ENCODE measurements around the gene ACER3.
"Not testable (repeated sequence)": the region's sequence is repeated elsewhere in the genome, so short reads cannot be mapped to it uniquely, and the experiment has no call there.

Gene ACER3

DNA sequence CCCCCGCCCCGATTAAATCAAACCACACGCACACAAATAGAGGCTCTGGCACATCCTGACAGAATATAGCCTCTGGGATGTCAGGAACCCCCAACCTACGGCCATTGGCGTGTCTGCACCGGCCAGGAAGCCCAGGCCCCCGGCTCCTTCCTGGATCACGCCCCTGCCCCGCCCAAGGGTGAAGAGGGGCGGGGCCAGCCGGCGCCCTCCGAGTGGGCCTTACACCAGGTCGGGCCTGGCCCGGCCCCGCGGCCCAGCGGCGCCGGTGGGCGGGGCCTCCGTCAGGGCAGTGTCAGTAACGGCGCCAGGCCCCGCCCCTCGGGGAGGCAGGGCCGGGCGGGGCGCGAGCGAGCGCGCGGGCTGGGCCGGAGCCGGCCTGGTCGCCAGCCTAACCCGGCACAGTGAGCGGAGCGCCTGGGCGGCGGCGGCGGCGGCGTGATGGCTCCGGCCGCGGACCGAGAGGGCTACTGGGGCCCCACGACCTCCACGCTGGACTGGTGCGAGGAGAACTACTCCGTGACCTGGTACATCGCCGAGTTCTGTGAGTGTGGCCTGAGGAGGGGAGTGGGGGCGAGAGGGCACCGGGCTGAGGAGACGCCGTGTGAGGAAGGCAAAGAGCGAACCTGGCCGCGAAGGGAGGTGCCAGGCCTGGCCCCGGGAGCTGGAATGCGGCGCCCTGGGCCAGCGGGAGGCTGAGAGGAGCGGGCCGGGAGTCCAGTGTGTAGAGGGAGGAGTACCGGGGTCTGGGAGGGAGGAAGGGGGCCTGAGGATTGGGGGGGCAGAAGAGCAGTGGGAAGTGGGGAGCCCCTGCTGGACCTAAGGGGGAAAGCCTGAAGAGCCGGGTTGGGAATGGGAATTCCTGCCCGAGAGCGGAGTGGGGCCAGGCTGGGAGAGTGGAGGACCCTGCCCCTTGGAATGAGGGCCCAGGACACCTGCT lies at the start of gene ACER3:
ACER3 (plus strand) TSS at position 380 of the 937 bp plus-strand sequence; CDS start at position 439, 59 bp downstream.
- DNase-seq, result peak; percentile 78

DNA sequence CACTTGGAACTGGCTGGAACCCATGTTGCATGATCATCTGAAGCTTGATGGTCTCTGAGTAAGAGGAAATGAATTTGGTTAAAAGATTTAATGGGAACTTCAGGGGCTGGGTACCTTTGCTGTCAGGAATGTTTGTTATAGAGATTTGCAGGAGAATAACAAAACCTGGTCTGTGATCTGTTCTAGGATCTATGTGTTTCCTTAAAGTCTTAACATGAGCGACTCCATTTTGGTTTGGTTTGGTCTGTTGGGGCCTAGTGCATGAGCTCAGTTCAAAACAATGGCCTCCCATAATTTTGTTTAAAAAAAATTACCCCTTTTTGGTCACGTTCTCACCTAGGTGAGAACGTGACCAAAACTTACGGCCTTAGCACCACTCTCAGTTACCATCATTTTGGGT lies 49.5 kb upstream of the ACER3 start:
- DNase-seq, result no peak

DNA sequence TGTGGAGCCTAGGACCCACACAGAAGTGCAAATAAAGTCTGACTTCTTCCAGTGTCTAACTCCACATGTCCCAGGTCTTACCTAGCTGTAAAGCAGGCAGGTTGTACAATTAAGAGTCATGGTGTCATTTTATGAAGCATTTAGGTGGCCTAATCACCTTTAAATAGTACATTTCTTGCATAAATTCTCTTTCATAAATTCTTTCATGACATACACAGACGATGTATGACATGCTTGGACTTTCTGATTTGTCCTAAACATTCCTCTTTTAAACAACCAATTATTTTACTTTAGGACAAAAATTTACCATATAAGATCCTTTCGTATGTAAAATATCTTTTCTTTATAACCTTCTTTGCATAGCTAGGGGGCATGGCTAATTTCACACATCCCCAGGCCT lies 46.3 kb upstream of the ACER3 start:
- DNase-seq, result no peak

DNA sequence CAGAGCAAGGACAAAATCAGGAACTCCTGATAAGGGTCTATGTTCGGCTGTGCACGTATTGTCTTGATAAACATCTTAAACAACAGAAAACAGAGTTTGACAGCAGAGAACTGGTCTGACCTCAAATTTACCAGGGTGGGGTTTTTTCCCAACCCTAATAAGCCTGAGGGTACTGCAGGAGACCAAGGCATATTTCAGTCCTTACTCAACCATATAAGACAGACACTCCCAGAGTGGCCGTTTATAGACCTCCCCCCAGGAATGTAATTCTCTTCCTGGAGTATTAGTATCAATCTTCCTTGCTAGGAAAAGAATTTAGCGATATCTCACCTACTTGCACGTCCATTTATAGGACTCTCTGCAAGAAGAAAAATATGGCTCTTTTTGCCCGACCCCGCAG lies 45.0 kb upstream of the ACER3 start:
- DNase-seq, result not testable (repeated sequence)

DNA sequence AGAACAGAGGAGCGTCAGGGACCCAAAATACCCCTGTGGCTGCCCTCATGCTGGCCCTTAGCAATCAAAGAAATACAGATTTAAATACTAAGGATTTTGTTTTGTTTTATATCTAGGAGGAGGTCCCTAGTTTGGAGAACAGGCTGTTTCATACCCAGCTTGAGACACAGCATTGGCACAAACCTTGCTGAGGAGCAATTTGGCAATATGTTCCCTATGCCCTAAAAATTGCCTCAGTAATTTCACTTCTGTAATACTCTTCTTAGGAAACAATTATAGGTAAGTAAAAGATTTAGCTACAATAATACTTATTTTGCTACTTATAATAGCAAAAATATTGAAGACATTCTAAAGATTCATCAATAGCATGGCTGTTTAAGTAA lies 40.5 kb upstream of the ACER3 start:
- DNase-seq, result no peak

DNA sequence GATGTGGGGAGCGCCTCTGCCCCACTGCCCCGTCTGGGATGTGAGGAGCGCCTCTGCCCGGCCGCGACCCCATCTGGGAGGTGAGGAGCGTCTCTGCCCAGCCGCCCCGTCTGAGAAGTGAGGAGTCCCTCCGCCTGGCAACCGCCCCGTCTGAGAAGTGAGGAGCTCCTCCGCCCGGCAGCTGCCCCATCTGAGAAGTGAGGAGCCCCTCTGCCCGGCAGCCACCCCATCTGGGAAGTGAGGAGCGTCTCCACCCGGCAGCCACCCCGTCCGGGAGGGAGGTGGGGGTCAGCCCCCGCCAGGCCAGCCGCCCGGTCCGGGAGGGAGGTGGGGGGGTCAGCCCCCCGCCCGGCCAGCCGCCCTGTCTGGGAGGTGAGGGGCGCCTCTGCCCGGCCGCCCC lies 39.3 kb upstream of the ACER3 start:
- DNase-seq, result not testable (repeated sequence)

DNA sequence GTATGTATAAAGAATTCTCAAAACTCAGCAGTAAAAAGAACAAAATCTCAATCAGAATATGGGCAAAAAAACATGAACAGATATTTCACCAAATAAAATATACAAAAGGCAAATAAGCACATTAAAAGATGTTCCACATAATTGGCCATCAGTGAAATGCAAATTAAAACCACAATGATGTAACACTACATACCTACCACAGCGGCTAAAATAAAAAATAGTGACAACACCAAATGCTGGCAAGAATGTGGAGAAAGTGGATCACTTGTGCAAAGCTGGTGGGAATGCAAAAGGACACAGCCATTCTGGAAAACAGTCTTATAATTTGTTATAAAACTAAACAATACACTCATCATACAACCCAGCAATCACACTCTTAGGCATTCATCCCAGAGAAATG lies 38.3 kb upstream of the ACER3 start:
- DNase-seq, result no peak

DNA sequence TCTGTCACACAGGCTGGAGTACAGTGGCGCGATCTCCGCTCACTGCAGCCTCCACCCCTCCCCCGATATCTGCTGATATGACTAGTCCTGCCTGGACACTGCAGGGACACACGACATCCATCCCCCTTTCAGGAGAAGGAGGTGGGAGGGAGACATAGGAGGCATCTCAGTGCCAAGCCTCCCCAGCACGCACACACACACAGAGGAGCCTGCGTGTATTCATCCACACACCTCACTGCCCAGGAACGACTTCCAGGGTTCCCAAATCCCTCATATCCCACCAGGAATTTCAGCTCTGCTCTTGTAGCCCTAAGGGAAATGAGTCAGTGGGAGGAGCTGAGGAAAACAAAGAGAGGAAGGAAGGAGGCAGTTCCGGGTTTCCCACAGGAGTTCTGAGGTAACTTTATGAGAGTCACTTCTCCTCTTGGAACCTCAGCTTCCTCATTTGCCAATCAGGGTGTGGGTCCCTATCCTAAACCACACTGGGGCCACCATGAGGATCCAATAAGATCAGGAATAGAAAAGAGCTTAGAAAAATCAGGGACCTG lies 37.2 kb upstream of the ACER3 start:
- DNase-seq, result peak; percentile 24

DNA sequence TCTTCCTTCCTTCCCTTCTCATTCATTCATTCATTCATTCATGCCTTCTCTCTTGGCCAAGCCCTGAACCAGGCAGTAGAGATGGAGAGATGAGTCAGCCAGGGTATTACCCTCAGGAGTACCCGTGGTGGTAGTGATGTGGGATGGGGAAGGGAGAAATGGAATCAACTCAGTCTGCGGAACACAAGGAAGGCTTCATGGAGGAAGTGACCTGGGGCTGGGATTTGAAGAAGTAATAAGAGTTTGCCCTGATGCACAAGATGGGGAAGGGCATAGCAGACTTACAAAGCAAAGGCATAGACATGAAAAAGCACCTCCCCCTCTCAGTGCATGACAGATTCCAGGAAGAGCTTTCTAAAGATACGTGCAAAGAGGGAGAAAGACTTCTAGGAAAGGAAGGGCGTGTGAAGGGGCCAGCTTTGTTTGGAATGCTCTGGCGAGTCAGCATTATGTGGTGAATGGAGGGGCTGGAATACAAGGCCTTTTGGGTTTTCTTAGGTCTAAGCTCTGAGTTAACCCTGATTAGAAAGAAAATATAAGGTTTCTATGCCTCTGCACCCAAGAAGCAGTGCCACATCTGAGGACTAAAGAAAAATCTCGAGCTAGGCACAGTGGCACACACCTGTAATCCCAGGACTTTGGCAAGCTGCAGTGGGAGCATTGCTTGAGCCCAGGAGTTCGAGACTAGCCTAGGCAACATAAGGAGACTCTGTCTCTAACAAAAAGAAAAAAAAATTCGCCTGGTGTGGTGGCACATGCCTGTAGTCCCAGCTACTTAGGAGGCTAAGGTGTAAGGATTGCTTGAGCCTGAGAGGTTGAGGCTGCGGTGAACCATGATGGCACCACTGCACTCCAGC lies 36.4 kb upstream of the ACER3 start:
- DNase-seq, result no peak

DNA sequence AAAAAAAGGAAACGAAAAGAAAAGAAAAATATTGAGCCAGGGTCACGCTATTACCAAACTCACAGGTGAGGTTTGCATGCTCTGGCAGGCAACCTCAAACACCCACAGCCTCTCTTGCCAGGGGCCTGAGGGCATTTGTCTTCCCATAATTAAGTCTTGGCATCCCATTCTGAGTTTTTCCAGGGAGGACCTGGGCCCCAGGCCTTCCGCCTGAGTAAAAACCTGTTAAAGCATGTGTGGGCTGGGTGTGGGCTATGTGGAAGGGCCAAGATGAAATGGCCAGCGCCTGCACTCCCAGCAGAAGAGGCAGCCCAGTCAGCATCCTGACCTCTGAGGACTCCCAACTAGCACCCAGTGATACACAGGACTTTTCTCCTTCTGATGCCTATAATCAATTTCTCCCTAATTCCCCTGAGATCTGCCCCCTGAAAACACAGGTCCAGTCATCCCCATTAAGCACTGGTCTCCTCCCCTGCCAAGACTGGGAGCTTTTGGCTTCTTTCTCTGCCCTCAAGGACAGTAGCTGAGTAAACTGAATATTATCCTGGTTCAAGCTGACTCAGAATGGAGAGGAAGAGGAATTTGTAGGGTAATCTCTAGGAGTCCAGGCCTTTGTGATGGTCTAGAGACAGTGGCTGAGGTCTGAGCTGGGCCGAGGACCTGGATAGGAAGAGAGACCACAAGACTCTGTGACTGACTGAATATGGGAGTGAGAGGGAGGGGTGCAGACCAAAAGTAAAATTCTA lies 35.6 kb upstream of the ACER3 start:
- no peak for DNase-seq

DNA sequence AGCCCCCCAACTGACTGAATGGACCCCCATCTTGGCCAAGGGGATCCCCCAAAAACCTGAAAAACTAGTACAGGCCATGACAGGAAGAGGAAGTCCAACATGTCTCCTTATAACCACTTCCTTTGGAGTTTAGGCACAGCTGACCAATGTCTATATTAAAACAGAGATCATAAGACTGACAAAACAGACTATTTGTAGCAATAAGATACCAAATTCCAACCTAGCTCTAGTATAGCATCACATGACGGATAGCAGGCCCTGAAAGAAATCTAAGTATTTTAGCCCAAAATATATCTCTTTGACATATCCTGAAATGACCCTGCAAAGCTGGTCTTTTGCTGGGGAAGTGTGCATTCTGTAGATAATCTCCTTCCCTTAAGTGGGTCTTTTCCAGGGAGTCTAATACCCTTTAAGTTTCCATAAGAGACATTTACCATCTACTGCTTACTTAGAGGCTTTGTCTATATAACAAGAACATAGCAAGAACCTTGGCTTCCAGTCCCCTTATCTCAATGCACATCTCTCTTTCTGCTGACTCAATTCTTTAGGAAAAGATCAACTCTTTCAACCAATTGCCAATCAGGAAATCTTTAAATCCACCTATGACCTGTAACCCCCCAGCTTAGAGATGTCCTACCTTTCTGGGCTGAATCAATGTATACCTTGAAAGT lies 34.9 kb upstream of the ACER3 start:
- DNase-seq, result no peak

DNA sequence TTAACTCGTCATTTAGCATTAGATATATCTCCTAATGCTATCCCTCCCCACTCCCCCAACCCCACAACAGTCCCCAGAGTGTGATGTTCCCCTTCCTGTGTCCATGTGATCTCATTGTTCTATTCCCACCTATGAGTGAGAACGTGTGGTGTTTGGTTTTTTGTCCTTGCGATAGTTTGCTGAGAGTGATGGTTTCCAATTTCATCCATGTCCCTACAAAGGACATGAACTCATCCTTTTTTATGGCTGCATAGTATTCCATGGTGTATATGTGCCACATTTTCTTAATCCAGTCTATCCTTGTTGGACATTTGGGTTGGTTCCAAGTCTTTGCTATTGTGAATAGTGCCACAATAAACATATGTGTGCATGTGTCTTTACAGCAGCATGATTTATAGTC lies 34.2 kb upstream of the ACER3 start:
- not testable (repeated sequence) for DNase-seq

DNA sequence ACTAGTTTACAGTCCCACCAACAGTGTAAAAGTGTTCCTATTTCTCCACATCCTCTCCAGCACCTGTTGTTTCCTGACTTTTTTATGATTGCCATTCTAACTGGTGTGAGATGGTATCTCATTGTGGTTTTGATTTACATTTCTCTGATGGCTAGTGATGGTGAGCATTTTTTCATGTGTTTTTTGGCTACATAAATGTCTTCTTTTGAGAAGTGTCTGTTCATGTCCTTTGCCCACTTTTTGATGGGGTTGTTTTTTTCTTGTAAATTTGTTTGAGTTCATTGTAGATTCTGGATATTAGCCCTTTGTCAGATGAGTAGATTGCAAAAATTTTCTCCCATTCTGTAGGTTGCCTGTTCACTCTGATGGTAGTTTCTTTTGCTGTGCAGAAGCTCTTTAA lies 33.7 kb upstream of the ACER3 start:
- DNase-seq, result not testable (repeated sequence)

DNA sequence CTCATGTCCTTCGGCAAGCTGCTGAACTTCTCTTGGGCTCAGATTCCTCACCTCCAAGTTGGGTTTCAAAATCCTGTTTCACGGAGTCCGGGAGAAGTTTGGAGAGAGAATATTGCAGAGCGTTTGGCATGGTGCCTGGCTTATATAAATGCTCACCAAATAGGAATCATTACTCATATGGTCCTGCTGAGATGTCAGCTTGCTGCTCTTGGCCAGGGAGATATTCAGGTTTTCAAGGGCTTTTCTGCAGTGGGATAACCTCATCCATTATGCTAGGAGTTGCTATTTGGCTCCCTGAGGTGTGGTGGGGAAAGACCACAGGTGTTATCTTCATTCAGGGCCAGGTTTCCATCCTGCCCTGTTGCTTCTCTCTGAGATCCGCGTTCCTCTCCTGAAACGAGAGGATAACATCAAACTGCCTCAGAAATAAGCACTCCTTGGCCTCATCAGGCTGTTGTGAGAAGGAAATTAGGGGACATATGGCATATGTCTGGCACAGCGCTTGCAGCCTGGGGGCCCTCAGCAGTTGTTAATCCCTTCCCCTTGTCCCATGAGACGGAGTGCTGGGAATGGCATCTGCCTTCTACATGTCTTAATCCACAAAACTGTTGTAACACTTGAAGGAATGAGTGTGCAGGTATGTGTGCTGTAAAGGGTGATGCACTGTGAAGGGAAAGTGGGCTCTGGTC lies 29.9 kb upstream of the ACER3 start:
- no peak for DNase-seq

DNA sequence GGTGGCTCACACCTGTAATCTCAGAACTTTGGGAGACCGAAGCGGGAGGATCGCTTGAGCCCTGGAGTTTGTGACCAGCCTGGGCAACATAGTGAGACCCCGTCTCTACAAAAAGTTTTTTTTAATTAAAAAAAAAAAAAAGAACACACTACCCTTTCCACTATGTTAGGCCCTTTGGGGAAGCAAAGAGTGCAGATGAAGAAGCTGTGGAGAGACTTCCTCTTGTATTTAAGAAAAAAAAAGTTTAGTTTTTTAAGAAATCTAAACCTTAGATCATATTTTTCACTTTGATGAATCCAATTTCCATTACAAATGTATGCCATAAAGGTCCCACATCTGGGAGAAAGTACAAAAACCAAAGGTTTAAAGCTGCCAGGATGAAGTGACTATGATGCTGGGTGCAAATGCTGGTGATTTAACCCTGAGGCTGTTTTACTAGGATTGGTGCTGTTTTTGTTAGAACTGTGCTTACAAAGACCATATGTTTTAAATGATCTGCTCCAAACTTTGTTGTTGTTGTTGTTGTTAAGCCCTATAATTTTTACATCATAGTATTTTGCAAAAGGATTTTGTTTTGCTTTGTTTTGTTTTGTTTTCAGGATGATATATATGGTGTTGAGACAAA lies 28.9 kb upstream of the ACER3 start:
- DNase-seq, result no peak

DNA sequence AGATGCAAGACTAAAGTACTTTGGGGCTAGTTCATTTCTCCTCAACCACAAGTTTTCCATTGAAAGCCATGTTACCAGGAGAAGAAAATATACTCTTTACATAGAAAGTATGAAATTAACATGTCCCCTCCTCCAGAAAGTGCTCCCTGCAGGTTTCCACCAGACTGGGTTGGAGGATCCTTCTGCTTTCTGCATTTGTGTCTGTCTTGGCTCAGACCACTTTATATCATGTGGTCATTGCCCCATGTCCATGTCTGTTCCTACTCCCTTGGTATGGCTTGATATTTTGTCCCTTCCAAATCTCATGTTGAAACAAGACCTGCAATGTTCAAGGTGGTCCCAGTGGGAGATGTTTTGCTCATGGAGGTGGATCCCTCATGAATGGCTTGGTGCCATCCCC lies 28.4 kb upstream of the ACER3 start:
- no peak for DNase-seq

DNA sequence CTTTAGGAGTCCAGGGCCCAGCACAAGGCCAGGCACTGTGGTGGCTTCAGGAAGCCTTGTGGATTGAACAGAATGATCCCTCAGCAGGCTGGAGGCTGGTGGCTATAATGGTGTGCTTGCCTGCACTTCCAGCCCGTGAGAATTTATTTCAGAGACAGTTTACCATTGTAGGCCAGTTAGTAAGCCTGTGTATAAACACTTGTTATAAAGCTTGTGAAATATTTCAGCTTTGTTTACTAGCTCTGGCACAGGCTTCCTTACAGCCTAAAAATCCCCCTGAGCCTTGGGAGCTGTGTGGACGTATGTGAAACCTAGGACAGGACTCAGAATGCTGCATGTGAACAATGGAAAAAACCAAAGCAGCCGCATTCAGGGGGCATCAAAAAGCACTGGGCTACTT lies 26.6 kb upstream of the ACER3 start:
- no peak for DNase-seq

DNA sequence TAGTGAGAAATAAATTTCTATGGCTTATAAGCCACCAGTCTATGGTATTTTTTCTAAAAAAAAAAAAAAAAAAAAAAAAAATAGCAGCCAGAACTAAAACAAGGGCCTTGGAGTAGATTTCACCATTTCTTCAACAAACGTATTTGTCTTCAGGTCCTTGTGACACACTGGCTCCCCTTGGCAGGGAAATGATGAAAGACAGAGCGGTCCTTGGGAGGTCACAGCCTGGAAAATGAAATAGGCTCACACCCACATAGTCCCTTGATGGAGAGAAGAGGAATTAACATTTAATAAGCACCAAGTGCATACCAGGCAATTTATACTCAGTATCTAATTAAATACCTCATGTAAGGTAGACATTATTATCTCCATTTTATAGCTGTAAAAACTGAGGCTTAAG lies 25.7 kb upstream of the ACER3 start:
- no peak for DNase-seq

DNA sequence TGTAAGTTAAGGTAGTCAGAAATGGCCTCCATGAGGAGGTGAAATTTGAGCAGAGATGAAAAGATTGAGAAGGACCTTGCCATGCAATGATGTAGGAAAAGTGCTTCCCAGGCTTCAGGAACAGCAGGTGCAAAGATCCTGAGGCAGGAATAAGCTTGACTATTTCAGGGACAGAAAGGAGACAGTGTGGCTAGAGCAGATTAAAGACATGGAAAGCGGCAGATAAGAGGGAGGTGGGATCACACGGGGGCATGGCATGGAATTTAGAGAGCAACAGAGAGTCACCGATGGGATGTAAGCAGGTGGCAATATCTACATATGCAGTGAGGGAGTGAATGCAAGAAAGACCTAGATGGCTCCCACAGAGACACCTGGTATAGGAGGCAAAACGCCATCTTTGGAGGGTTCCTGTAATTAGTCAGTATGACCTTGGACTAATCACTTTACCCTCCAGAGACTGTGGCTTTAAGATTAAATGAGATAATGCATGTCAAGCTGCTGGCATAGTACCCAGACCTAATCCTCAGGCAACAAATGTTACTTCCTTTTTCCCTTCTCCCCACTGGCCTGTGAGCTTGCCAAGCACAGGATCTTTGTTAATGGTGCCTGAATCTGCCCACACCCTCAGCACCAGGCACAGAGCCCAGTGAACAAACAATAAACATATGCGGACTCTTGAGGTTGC lies 24.6 kb upstream of the ACER3 start:
- DNase-seq, result no peak

DNA sequence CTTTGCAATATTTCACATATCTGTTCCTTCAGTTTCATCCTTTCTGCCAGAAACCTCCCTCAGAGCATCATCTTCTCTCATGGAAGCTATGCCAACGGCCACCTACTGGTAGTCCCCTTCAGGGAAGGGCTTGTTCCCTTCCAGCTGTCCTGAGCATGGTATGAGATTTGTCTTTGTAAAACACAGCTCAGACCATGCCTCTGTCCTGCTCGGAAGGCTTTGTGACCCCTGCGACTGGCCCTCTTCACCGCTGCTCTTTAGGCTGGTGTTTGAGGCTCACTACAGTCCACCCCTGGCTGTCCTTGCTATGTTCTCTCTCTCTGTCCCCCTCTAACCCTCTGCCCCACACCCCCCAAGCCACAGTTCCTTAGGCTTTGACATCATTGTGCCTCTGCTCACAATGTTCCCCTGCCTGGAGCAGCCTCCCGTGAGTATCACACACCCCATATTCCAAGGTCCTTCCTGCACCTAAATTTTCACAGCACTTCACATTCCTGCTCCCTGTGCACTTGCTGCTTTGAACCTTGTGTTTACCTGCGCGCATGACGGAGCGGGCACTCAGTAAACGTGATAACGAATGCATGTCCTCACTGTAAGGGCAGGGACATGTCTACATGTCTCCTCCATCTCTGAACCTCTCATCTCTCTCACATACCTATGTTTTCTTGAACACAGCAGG lies 24.0 kb upstream of the ACER3 start:
- no peak for DNase-seq
